WTC11 (cell line): ENCODE measurements around the gene ARHGAP26. TPM values are rescaled to one million over a fixed set of nuclear protein-coding genes. Genes with fewer than 3 reads are reported as not detected.

ENCODE experiments used
- ATAC-seq: fragments of 200-7000 bp; cut with Tn5 transposase; 2 replicates; pipeline ENCODE4 v1.10.0; 2021; ENCODE audit warnings: mild to moderate bottlenecking, moderate library complexity
- CTCF ChIA-PET: fragments of 300-600 bp; sonication (Branson Sonifier 250); formaldehyde crosslinking; loops from one replicate; lab custom pipeline; 2021; ENCODE audit warnings: antibody characterized with exemption; lab: Charles Lee
- POLR2A ChIA-PET: fragments of 350-600 bp; sonication (Branson Sonifier 250); formaldehyde crosslinking; loops from one replicate; lab custom pipeline; 2021; ENCODE audit warnings: antibody characterized with exemption; lab: Charles Lee
- DNase-seq: peaks from one replicate; pipeline ENCODE4 v3.0.0; 2021; ENCODE audit warnings: low spot score
- H3K27ac Mint-ChIP-seq: 2 replicates; pipeline ENCODE4 v1.8.0; 2021; ENCODE audit warnings: mixed read lengths
- H3K27me3 Mint-ChIP-seq: 2 replicates; pipeline ENCODE4 v1.8.0; 2021; ENCODE audit warnings: low read depth, mild to moderate bottlenecking, moderate library complexity, mixed read lengths
- H3K36me3 Mint-ChIP-seq: 2 replicates; pipeline ENCODE4 v1.8.0; 2021; ENCODE audit warnings: mixed read lengths
- H3K4me1 Mint-ChIP-seq: 2 replicates; pipeline ENCODE4 v1.8.0; 2022; ENCODE audit warnings: mixed read lengths
- H3K4me3 Mint-ChIP-seq: 2 replicates; pipeline ENCODE4 v1.8.0; 2021; ENCODE audit warnings: mild to moderate bottlenecking, moderate library complexity, mixed read lengths
- H3K9me3 Mint-ChIP-seq: 2 replicates; pipeline ENCODE4 v1.8.0; 2021; ENCODE audit warnings: mixed read lengths
- GTF2I ChIP-seq: fragments of 250-450 bp; sonication (Bioruptor Pico); conservative IDR thresholded peaks from 2 replicates; pipeline ENCODE4 v1.4.0; 2021; ENCODE audit warnings: mild to moderate bottlenecking
- JAZF1 ChIP-seq: fragments of 250-450 bp; sonication (Bioruptor Pico); IDR thresholded peaks from 2 replicates; pipeline ENCODE4 v1.9.0; 2021; ENCODE audit warnings: moderate library complexity, mild to moderate bottlenecking, inconsistent platforms
- NR3C1 ChIP-seq: sonication (generic); formaldehyde crosslinking; conservative IDR thresholded peaks from 2 replicates; pipeline ENCODE4 v1.8.1; 2023; ENCODE audit warnings: low read depth, mild to moderate bottlenecking, missing genetic modification reagents
- SMAD4 ChIP-seq: sonication (generic); formaldehyde crosslinking; IDR thresholded peaks from 2 replicates; pipeline ENCODE4 v1.8.0; 2022; ENCODE audit warnings: mild to moderate bottlenecking, missing genetic modification reagents
- TCF7 ChIP-seq: sonication (generic); formaldehyde crosslinking; IDR thresholded peaks from 2 replicates; pipeline ENCODE4 v1.8.0; 2022; ENCODE audit warnings: mild to moderate bottlenecking, low read depth, missing genetic modification reagents, moderate library complexity
- ZNF121 ChIP-seq: sonication (generic); formaldehyde crosslinking; IDR thresholded peaks from 2 replicates; pipeline ENCODE4 v1.8.0; 2023; ENCODE audit warnings: missing genetic modification reagents
- ZNF138 ChIP-seq: sonication (generic); formaldehyde crosslinking; conservative IDR thresholded peaks from 2 replicates; pipeline ENCODE4 v1.8.1; 2022; ENCODE audit warnings: mild to moderate bottlenecking, moderate library complexity, missing genetic modification reagents
- ZNF232 ChIP-seq: sonication (generic); formaldehyde crosslinking; IDR thresholded peaks from 2 replicates; pipeline ENCODE4 v1.8.0; 2022; ENCODE audit warnings: mild to moderate bottlenecking, missing genetic modification reagents
- ZNF423 ChIP-seq: fragments of 250-450 bp; sonication (Bioruptor Pico); IDR thresholded peaks from 2 replicates; pipeline ENCODE4 v2.1.2; 2022; ENCODE audit warnings: mild to moderate bottlenecking, moderate library complexity
- total RNA-seq: library from RNA; stranded (reverse); gene quantifications from 3 replicates; pipeline ENCODE4 v1.2.3, GENCODE V29; 2021
- TF ChIP-seq, protein P1 (sequence below): sonication (generic); formaldehyde crosslinking; IDR thresholded peaks from 2 replicates; pipeline ENCODE4 v1.8.0; 2023; ENCODE audit warnings: missing genetic modification reagents, mild to moderate bottlenecking, borderline replicate concordance
- TF ChIP-seq, protein P2 (sequence below): sonication (generic); formaldehyde crosslinking; IDR thresholded peaks from 2 replicates; pipeline ENCODE4 v1.8.0; 2023; ENCODE audit warnings: missing genetic modification reagents
- TF ChIP-seq, protein P3 (sequence below): fragments of 200-600 bp; IDR thresholded peaks from 2 replicates; pipeline ENCODE4 v1.8.0; 2022; ENCODE audit warnings: antibody characterized with exemption
- TF ChIP-seq, protein P4 (sequence below): sonication (generic); formaldehyde crosslinking; IDR thresholded peaks from 2 replicates; pipeline ENCODE4 v1.8.0; 2023; ENCODE audit warnings: mild to moderate bottlenecking, missing genetic modification reagents
- TF ChIP-seq, protein P5 (sequence below): sonication (generic); formaldehyde crosslinking; IDR thresholded peaks from 2 replicates; pipeline ENCODE4 v1.8.1; 2023; ENCODE audit warnings: mild to moderate bottlenecking, missing genetic modification reagents, borderline replicate concordance

Gene ARHGAP26
- total RNA-seq, 1 experiment from 2014 or later, result 22.3 TPM

DNA sequence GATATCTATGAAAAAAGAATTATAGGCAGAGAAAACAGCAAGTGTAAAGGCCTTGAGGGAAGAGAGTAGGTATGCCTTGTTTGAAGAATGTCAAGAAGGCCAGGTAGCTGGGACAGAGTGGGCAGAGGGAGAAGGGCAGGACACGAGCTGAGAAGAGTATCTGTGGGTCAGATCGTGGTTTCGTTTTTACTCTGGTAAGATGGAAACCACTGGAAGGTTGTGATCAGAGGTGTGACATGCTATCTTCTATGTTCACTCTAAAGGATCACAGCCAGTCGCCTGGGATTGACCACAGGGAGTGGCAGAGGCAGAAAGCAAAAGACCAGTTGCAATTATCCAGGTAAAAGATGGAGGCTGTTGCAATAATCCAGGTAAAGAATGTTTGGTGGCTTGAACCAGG is 12.6 kb upstream of the ARHGAP26 start:
- Mint-ChIP-seq H3K27ac (no peak overlapping the region), H3K36me3 (peaks cover 6% of the 10 kb centered on the region)

DNA sequence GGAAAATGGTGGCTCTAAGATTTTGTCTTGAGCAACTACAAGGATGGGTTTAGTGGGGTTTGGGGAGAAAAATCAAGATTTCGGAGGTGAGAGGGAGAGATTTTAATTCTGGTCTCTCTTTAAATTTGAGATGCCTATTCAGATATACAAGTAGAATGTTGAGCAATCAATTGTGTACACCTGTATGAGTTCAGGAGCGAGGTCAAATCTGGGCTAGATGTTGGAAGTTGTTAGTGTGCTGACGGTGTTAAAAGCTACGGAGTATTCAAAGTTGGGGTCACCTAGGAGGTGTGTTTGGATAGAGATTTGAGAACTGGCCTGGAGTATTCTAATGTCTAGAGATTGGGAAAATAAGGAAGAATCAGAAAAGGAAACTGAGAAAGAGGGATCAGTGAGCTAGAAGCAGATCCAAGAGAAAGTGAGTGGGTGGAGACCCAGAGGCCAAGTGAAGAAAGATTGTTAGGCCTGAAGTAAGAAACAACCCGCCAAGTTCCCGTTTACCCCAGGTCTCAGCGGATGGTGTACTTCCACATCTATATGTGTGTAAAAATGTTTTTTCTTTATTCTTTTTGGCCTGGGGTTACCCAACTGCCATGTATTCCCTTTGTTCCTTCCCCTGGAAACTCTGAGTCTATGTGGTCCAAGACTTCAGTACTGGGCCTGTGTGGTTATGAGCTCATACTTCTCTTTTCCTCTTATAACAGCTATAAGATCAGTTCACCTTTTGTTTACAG is 11.9 kb upstream of the ARHGAP26 start:
- no peak overlapping the region for H3K27ac Mint-ChIP-seq
- no peaks in the 10 kb centered on the region for H3K9me3 Mint-ChIP-seq
- TF ChIP-seq, protein P1, sequence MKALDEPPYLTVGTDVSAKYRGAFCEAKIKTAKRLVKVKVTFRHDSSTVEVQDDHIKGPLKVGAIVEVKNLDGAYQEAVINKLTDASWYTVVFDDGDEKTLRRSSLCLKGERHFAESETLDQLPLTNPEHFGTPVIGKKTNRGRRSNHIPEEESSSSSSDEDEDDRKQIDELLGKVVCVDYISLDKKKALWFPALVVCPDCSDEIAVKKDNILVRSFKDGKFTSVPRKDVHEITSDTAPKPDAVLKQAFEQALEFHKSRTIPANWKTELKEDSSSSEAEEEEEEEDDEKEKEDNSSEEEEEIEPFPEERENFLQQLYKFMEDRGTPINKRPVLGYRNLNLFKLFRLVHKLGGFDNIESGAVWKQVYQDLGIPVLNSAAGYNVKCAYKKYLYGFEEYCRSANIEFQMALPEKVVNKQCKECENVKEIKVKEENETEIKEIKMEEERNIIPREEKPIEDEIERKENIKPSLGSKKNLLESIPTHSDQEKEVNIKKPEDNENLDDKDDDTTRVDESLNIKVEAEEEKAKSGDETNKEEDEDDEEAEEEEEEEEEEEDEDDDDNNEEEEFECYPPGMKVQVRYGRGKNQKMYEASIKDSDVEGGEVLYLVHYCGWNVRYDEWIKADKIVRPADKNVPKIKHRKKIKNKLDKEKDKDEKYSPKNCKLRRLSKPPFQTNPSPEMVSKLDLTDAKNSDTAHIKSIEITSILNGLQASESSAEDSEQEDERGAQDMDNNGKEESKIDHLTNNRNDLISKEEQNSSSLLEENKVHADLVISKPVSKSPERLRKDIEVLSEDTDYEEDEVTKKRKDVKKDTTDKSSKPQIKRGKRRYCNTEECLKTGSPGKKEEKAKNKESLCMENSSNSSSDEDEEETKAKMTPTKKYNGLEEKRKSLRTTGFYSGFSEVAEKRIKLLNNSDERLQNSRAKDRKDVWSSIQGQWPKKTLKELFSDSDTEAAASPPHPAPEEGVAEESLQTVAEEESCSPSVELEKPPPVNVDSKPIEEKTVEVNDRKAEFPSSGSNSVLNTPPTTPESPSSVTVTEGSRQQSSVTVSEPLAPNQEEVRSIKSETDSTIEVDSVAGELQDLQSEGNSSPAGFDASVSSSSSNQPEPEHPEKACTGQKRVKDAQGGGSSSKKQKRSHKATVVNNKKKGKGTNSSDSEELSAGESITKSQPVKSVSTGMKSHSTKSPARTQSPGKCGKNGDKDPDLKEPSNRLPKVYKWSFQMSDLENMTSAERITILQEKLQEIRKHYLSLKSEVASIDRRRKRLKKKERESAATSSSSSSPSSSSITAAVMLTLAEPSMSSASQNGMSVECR (CRISPR knock-in tag), result no peak
- TF ChIP-seq ZNF138 (CRISPR knock-in tag), result no peak
- no peak for TF ChIP-seq NR3C1 (CRISPR knock-in tag)
- TF ChIP-seq TCF7 (CRISPR knock-in tag), result no peak
- TF ChIP-seq ZNF121 (CRISPR knock-in tag), result no peak
- no peak for TF ChIP-seq SMAD4
- peaks cover 6% of the 10 kb centered on the region for H3K36me3 Mint-ChIP-seq
- ATAC-seq (no peak), DNase-seq (no peak)
- ChIA-PET CTCF (interaction anchor here (0.8 to 1.0 kb wide), 3 partner anchors 45 to 130 kb away, joined by 3 to 4 read pairs (median 3); no protein-coding TSS in a partner anchor), POLR2A (interaction anchor here (1.2 kb wide), 1 partner anchor 13 kb away, joined by 3 read pairs; the partner anchor contains the start of gene ARHGAP26)
- no peak overlapping the region for H3K4me3 Mint-ChIP-seq
- H3K27me3 Mint-ChIP-seq, result no peaks in the 10 kb centered on the region
- H3K4me1 Mint-ChIP-seq, result peaks cover 10% of the 10 kb centered on the region

More for the DNA sequence above, 12.6 kb upstream of the ARHGAP26 start:
- no peaks in the 10 kb centered on the region for H3K27me3 Mint-ChIP-seq
- H3K4me1 Mint-ChIP-seq, result peaks cover 10% of the 10 kb centered on the region
- ATAC-seq (no peak), DNase-seq (no peak)
- POLR2A ChIA-PET, result interaction anchor here (1.2 kb wide), 1 partner anchor 13 kb away, joined by 3 read pairs; the partner anchor contains the start of gene ARHGAP26
- H3K4me3 Mint-ChIP-seq, result no peak overlapping the region
- H3K9me3 Mint-ChIP-seq, result no peaks in the 10 kb centered on the region
- CTCF ChIA-PET, result no interaction called here
- TF ChIP-seq, protein P2, sequence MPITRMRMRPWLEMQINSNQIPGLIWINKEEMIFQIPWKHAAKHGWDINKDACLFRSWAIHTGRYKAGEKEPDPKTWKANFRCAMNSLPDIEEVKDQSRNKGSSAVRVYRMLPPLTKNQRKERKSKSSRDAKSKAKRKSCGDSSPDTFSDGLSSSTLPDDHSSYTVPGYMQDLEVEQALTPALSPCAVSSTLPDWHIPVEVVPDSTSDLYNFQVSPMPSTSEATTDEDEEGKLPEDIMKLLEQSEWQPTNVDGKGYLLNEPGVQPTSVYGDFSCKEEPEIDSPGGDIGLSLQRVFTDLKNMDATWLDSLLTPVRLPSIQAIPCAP, result no peak
- TF ChIP-seq, protein P3, sequence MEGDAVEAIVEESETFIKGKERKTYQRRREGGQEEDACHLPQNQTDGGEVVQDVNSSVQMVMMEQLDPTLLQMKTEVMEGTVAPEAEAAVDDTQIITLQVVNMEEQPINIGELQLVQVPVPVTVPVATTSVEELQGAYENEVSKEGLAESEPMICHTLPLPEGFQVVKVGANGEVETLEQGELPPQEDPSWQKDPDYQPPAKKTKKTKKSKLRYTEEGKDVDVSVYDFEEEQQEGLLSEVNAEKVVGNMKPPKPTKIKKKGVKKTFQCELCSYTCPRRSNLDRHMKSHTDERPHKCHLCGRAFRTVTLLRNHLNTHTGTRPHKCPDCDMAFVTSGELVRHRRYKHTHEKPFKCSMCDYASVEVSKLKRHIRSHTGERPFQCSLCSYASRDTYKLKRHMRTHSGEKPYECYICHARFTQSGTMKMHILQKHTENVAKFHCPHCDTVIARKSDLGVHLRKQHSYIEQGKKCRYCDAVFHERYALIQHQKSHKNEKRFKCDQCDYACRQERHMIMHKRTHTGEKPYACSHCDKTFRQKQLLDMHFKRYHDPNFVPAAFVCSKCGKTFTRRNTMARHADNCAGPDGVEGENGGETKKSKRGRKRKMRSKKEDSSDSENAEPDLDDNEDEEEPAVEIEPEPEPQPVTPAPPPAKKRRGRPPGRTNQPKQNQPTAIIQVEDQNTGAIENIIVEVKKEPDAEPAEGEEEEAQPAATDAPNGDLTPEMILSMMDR, result no peak
- no peak for TF ChIP-seq ZNF423 (CRISPR knock-in tag)
- no peak for TF ChIP-seq JAZF1
- TF ChIP-seq, protein P4, sequence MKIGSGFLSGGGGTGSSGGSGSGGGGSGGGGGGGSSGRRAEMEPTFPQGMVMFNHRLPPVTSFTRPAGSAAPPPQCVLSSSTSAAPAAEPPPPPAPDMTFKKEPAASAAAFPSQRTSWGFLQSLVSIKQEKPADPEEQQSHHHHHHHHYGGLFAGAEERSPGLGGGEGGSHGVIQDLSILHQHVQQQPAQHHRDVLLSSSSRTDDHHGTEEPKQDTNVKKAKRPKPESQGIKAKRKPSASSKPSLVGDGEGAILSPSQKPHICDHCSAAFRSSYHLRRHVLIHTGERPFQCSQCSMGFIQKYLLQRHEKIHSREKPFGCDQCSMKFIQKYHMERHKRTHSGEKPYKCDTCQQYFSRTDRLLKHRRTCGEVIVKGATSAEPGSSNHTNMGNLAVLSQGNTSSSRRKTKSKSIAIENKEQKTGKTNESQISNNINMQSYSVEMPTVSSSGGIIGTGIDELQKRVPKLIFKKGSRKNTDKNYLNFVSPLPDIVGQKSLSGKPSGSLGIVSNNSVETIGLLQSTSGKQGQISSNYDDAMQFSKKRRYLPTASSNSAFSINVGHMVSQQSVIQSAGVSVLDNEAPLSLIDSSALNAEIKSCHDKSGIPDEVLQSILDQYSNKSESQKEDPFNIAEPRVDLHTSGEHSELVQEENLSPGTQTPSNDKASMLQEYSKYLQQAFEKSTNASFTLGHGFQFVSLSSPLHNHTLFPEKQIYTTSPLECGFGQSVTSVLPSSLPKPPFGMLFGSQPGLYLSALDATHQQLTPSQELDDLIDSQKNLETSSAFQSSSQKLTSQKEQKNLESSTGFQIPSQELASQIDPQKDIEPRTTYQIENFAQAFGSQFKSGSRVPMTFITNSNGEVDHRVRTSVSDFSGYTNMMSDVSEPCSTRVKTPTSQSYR (CRISPR knock-in tag), result no peak
- TF ChIP-seq ZNF138 (CRISPR knock-in tag), result no peak
- TF ChIP-seq, protein P5, sequence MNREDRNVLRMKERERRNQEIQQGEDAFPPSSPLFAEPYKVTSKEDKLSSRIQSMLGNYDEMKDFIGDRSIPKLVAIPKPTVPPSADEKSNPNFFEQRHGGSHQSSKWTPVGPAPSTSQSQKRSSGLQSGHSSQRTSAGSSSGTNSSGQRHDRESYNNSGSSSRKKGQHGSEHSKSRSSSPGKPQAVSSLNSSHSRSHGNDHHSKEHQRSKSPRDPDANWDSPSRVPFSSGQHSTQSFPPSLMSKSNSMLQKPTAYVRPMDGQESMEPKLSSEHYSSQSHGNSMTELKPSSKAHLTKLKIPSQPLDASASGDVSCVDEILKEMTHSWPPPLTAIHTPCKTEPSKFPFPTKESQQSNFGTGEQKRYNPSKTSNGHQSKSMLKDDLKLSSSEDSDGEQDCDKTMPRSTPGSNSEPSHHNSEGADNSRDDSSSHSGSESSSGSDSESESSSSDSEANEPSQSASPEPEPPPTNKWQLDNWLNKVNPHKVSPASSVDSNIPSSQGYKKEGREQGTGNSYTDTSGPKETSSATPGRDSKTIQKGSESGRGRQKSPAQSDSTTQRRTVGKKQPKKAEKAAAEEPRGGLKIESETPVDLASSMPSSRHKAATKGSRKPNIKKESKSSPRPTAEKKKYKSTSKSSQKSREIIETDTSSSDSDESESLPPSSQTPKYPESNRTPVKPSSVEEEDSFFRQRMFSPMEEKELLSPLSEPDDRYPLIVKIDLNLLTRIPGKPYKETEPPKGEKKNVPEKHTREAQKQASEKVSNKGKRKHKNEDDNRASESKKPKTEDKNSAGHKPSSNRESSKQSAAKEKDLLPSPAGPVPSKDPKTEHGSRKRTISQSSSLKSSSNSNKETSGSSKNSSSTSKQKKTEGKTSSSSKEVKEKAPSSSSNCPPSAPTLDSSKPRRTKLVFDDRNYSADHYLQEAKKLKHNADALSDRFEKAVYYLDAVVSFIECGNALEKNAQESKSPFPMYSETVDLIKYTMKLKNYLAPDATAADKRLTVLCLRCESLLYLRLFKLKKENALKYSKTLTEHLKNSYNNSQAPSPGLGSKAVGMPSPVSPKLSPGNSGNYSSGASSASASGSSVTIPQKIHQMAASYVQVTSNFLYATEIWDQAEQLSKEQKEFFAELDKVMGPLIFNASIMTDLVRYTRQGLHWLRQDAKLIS (CRISPR knock-in tag), result no peak
- no peak for TF ChIP-seq GTF2I (CRISPR knock-in tag)
- TF ChIP-seq ZNF232 (CRISPR knock-in tag), result no peak
- TF ChIP-seq, all 79 proteins: peak for 0
